ENCODE measurements around the gene FTSJ1.

DNA sequence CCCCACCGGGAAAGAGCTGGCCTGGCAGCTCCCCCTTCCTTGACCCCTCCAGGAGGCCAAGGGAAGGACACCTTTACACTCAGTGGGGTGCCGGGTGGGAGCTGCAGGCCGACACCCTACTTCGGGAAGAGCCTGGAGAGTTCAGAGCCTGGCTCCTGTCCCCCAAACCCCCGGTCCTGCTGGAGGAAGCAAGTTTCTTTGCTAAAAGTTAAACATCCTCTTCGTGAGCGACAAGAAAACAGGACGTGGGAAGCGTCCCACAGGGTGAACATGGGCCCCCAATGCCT lies 2.4 kb upstream of the FTSJ1 start:
- TF ChIP-seq MXI1 (conservative IDR thresholded peaks at IDR 0.05; ENCODE audit: poor library complexity, severe bottlenecking) (no peak), CTCF (IDR thresholded peaks at IDR 0.05; ENCODE audit: poor library complexity, severe bottlenecking) (no peak), EZH2 (IDR thresholded peaks at IDR 0.05; ENCODE audit: borderline replicate concordance, insufficient read depth, low read length, poor library complexity, severe bottlenecking) (no peak), POLR2AphosphoS5 (IDR thresholded peaks at IDR 0.05) (no peak), RAD21 (conservative IDR thresholded peaks at IDR 0.05) (no peak), TAF1 (IDR thresholded peaks at IDR 0.05; ENCODE audit: low read depth) (no peak), SMC3 (conservative IDR thresholded peaks at IDR 0.05; ENCODE audit: poor library complexity) (no peak)
- TF ChIP-seq, protein P1, sequence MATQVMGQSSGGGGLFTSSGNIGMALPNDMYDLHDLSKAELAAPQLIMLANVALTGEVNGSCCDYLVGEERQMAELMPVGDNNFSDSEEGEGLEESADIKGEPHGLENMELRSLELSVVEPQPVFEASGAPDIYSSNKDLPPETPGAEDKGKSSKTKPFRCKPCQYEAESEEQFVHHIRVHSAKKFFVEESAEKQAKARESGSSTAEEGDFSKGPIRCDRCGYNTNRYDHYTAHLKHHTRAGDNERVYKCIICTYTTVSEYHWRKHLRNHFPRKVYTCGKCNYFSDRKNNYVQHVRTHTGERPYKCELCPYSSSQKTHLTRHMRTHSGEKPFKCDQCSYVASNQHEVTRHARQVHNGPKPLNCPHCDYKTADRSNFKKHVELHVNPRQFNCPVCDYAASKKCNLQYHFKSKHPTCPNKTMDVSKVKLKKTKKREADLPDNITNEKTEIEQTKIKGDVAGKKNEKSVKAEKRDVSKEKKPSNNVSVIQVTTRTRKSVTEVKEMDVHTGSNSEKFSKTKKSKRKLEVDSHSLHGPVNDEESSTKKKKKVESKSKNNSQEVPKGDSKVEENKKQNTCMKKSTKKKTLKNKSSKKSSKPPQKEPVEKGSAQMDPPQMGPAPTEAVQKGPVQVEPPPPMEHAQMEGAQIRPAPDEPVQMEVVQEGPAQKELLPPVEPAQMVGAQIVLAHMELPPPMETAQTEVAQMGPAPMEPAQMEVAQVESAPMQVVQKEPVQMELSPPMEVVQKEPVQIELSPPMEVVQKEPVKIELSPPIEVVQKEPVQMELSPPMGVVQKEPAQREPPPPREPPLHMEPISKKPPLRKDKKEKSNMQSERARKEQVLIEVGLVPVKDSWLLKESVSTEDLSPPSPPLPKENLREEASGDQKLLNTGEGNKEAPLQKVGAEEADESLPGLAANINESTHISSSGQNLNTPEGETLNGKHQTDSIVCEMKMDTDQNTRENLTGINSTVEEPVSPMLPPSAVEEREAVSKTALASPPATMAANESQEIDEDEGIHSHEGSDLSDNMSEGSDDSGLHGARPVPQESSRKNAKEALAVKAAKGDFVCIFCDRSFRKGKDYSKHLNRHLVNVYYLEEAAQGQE (IDR thresholded peaks at IDR 0.05; ENCODE audit: borderline replicate concordance) = no peak

All from neural cell (in vitro differentiated cells).